Pons (tissue), 1 donor: Measurements from ENCODE around the gene GRM6.

ENCODE experiments used
- DNase-seq: peaks from one replicate; pipeline ENCODE4 v3.0.0-alpha.2; 2016; ENCODE audit warnings: low spot score

Gene GRM6

DNA sequence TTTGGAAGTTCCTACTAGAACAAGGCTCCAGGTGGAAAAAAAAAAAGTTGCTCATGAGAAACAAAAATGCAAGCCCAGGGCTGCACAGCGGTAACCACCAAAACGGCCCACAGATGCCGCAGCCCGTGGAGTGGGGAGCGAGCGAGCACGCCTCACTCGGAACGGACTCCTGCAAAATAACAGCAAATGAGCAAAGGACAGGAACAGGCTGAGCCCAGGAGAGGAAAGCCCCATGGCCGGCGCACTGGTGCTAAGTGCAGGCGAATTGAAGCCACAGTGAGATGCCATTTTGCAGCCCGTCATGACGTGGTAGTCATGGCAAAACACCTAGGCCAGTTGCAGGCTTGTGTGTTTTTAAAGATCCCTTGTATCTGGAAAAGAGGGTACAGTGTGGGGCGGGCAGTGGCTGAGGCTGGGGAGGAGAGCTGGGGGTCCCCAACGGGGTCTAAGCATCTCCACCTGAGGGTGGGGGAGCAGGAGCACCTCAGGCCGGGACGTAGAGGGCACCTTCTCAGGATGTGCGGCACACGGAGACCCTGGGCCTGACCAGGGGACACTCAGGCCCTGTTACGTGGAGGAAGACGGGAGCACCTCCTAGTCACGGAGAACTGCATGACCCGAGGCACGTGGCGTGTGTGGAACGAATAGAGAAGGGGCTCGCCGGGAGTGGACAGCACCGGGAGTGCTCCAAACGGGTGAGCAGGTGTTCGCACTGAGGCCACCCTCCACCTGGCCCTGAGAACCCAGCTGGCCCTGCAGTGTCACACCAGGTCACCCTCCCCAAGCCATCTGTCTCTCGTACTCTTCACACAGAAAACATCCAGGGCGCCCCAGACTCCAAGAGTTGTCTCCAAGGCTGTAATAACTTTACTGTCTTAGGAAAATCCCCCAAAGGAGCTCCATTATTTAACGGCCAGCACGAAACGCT lies 10.7 kb downstream of the GRM6 start:
- DNase-seq, result no peak

DNA sequence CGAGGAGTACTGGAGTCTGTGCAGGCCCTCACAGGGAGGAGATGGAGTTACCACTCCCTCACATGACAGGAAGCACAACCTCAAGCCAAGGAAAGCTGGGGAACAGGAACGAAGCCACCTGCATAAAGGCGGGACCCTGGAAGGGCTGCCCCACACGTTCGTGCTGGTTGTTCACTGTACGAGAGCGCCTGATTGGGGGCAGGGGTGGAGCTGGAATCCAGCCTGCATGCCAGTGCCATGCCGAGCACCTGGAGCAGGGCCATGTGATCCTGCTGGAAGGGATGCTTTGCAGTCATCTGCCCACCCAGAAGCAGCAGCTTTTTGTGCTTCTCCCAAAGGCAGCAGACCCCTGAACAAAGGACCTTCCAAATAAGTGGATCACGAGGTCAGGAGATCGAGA lies 11.4 kb downstream of the GRM6 start:
- no peak for DNase-seq

DNA sequence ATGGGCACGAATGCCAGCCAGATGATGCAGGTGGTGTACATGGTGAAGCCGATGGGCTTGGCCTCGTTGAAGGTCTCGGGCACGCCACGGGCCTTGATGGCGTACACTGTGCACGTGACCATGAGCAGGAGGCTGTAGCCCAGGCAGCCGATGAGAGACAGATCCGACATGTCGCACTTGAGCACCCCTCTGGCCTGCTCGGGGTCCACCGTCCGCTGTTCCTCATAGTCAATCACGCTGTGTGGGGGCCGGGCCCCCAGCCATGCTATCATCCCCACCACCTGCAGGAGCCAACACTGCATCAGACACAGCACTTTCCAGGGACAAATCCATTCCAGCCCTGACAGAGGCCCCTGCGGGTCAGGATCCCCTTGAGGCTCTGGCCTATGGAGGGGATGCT lies 12.2 kb downstream of the GRM6 start:
- DNase-seq, result no peak

DNA sequence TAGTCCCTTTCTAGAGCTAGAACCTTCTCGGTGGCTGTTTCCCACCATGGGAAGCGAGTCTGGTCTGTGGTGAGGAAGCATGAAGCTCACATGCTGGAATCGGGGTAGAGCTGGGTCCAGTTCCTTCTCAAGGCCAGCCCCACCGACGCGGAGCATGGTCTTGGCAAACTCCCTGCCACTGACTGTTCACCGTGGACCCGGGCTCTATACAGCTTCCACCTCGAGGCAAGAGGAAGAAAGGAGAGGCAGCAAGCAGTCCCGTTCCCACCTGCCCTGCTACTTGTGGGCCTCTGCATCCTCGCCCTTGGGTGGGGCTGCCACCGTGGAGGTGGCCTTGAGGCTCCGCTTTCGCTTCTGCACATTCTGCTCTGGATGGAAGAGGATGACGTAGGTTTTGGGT lies 13.7 kb downstream of the GRM6 start:
- no peak for DNase-seq

DNA sequence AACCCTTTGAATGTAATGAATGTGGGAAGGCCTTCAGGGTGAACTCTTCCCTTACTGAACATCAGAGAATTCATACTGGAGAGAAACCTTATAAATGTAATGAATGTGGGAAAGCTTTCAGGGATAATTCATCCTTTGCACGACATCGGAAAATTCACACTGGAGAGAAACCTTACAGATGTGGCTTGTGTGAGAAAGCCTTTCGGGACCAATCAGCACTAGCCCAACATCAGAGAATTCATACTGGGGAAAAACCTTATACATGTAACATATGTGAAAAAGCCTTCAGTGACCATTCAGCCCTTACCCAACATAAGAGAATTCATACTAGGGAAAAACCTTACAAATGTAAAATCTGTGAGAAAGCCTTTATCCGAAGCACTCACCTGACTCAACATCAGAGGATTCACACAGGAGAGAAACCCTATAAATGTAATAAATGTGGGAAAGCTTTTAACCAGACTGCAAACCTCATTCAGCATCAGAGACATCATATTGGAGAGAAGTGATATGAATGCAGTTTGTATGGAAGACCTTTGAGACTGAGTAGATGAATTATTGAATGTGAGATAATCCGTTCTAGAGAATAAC lies 29.6 kb downstream of the GRM6 start:
- no peak for DNase-seq

DNA sequence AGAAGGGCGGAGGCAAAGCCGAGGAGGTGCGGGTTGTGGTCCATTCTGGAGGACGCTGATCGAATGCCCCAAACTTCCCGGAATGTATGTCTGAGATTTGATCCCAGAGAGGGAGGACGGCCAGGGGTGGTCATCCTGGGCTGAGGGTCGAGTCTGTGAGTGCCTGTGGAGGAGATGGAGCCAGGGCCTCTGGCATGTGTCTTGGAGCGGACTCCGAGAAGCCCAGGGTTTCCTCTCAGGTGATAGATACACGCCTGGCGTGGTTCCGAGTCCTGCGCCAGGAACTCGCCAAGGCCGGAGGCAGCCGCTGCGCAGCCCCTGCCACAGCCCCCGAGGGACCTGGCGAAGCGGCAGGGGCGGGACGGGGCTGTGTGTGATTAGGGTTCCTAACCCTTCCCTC lies 53.8 kb downstream of the GRM6 start:
- no peak for DNase-seq

DNA sequence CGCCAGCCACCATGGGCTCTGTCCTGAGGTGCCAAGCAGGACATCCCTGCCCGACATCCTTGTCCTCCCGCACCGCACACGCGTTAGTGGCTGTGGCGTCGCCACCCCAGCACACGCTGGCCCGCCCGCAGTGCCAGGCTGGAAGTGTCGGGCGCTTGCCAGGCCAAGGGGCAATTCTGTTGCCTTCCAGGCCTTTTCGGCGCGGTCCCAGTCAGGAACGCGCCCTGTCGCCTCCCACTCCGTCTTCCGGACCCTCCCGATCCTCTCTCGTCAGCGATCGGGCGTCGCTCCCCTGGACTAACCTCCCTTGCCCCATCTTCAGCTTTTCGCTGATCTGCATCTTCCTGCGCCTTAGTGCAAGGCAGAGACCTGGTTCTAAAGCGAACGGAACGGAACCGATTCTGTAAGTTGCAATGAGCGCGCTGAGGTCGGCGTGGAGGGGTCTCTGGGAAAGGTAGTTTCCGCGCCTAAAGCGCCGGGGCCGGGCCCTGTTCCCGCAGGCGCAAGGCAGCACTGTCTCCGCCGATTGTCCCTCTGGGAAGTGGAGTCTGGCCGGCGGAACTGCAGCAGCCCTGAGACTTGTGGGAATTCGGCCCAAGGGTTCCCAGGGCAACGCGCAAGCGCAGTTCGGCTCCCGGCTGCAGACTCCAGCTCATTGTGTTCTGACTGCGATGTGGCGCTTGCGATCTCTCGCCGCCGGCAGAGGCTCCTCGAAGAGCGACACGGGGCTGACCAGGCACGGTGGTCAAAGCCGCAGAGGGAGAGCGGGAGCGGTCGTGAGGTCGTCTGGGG lies 54.4 kb downstream of the GRM6 start, which contains the start of gene ZNF454:
TSS of gene ZNF454 (plus strand) at position 630 of the 792 bp plus-strand sequence. CDS start 1,594 bp downstream, outside the sequence.
- peak; percentile 94 for DNase-seq

DNA sequence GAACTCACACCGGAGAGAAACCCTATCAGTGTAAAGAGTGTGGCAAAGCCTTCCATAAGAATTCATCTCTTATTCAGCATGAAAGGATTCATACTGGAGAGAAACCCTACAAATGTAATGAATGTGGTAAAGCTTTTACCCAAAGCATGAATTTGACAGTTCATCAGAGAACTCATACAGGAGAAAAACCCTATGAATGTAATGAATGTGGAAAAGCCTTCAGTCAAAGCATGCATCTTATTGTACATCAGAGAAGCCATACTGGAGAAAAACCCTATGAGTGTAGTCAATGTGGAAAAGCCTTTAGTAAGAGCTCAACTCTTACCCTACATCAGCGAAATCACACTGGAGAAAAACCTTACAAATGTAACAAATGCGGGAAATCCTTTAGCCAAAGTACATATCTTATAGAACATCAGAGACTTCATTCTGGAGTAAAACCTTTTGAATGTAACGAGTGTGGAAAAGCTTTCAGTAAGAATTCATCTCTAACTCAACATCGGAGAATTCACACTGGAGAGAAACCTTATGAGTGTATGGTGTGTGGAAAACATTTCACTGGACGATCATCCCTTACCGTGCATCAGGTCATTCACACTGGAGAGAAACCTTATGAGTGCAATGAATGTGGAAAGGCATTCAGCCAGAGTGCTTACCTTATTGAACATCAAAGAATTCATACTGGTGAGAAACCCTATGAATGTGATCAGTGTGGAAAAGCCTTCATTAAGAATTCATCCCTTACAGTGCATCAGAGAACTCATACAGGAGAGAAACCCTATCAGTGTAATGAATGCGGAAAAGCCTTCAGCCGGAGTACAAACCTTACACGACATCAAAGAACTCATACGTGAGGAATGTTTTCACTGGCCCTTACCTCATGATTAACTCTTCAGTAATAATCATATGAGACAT lies 63.0 kb downstream of the GRM6 start:
- DNase-seq, result no peak
